Stomach (tissue), 4 donors: ENCODE results near the gene STOX1.

Experiments used
- CTCF ChIP-seq, 7 experiments: fragments of 450-650 bp in 4 of 7; fragments of 200-600 bp in 3 of 7; sonication (generic) in 3 of 7; IDR thresholded peaks; one replicate each; pipeline ENCODE4 v1.5.1; 2016 to 2019; ENCODE audit warnings: antibody characterized with exemption in 7 of 7, control low read depth in 2 of 7, mild to moderate bottlenecking in 1 of 7
- POLR2A ChIP-seq, 4 donors: fragments of 450-650 bp; IDR thresholded peaks; one replicate each; pipeline ENCODE4 v1.6.1; 2016; ENCODE audit warnings: antibody characterized with exemption in 4 of 4, control low read depth in 2 of 4, mild to moderate bottlenecking in 1 of 4, moderate library complexity in 1 of 4
- POLR2AphosphoS5 ChIP-seq, 3 donors: sonication (generic); formaldehyde crosslinking; IDR thresholded peaks; one replicate each; pipeline ENCODE4 v1.6.1; 2016; ENCODE audit warnings: antibody characterized with exemption in 3 of 3

GRCh38 chr10:68837626-68838322 lies 10.4 kb downstream of the STOX1 start:
- no peak for TF ChIP-seq POLR2A (IDR thresholded peaks at IDR 0.05)
- TF ChIP-seq CTCF (IDR thresholded peaks at IDR 0.05), result no peak
- TF ChIP-seq POLR2AphosphoS5 (IDR thresholded peaks at IDR 0.05), result no peak
